ENCODE measurements around the gene POLR2I. TPM values are rescaled to one million over a fixed set of nuclear protein-coding genes. Genes with fewer than 3 reads are reported as not detected.

POLR2I gene
- total RNA-seq, 1 experiment from 2014 or later, result 165 TPM

DNA sequence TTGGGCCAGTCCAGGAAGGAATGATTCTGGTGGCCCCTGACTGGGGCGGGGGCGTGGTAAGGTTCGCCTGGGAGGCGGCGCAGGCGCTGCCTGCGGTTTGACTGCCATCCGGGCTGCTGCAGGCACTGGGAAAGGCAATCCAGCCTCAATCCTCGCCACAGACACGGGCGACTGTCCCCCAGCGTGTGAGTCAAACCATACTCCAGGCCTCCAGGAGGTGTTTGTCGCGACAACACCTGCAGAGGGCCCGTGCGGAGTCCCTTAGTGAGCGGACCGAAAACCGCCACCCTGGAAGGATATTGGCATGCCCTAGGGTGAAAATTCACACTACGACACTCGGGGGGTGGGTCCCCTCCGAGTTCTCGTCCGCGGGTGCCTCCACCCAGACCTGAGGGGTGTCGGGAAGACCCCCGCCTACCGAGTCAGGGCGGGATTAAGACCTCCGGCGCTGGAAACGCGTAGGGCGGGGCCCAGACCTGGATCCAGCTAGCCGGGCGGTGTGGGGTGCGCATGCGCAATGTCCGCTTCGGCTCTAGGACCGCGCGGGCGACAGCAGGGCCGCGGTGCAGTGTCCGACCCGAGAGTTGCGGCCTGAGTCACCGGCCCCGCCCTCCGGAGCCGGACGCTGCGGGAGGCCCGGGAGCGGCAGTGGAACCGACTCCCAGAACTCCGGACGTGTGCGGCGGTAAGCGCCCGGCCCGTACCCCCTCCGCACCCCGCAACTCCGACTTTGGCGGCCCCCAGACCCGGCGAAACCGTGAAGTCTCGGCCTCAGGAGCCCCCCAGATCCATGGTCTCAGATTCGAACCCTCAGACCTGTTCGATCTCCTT is 25.0 kb upstream of the POLR2I start, which contains the start of gene CAPNS1 (continued):
- TF ChIP-seq SP1 (CRISPR knock-in tag; conservative IDR thresholded peaks at IDR 0.05), result peak; percentile 93
- TF ChIP-seq, protein P1, sequence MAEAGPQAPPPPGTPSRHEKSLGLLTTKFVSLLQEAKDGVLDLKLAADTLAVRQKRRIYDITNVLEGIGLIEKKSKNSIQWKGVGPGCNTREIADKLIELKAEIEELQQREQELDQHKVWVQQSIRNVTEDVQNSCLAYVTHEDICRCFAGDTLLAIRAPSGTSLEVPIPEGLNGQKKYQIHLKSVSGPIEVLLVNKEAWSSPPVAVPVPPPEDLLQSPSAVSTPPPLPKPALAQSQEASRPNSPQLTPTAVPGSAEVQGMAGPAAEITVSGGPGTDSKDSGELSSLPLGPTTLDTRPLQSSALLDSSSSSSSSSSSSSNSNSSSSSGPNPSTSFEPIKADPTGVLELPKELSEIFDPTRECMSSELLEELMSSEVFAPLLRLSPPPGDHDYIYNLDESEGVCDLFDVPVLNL (CRISPR knock-in tag; IDR thresholded peaks at IDR 0.05; ENCODE audit: borderline replicate concordance, low read depth), result no peak
- TF ChIP-seq, protein P2, sequence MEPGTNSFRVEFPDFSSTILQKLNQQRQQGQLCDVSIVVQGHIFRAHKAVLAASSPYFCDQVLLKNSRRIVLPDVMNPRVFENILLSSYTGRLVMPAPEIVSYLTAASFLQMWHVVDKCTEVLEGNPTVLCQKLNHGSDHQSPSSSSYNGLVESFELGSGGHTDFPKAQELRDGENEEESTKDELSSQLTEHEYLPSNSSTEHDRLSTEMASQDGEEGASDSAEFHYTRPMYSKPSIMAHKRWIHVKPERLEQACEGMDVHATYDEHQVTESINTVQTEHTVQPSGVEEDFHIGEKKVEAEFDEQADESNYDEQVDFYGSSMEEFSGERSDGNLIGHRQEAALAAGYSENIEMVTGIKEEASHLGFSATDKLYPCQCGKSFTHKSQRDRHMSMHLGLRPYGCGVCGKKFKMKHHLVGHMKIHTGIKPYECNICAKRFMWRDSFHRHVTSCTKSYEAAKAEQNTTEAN (CRISPR knock-in tag; IDR thresholded peaks at IDR 0.05), result 0 out of 2 replicates have a peak, but pooled peaks have one; percentile 19
- TF ChIP-seq ZNF281 (CRISPR knock-in tag; IDR thresholded peaks at IDR 0.05), result peak; percentile 48; the same call in 1 of the 2 replicates
- TF ChIP-seq, protein P3, sequence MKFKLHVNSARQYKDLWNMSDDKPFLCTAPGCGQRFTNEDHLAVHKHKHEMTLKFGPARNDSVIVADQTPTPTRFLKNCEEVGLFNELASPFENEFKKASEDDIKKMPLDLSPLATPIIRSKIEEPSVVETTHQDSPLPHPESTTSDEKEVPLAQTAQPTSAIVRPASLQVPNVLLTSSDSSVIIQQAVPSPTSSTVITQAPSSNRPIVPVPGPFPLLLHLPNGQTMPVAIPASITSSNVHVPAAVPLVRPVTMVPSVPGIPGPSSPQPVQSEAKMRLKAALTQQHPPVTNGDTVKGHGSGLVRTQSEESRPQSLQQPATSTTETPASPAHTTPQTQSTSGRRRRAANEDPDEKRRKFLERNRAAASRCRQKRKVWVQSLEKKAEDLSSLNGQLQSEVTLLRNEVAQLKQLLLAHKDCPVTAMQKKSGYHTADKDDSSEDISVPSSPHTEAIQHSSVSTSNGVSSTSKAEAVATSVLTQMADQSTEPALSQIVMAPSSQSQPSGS (CRISPR knock-in tag; IDR thresholded peaks at IDR 0.05; ENCODE audit: borderline replicate concordance, low read depth), result no peak
- TF ChIP-seq, protein P4, sequence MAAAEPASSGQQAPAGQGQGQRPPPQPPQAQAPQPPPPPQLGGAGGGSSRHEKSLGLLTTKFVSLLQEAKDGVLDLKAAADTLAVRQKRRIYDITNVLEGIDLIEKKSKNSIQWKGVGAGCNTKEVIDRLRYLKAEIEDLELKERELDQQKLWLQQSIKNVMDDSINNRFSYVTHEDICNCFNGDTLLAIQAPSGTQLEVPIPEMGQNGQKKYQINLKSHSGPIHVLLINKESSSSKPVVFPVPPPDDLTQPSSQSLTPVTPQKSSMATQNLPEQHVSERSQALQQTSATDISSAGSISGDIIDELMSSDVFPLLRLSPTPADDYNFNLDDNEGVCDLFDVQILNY (CRISPR knock-in tag; IDR thresholded peaks at IDR 0.05), result peak; percentile 54; the same call in 1 of the 2 replicates
- TF ChIP-seq TP53 (CRISPR knock-in tag; IDR thresholded peaks at IDR 0.05), result no peak
- TF ChIP-seq CBFB (CRISPR knock-in tag; IDR thresholded peaks at IDR 0.05; ENCODE audit: low read depth), result 0 out of 2 replicates have a peak, but pooled peaks have one; percentile 66
- TF ChIP-seq, protein P5, sequence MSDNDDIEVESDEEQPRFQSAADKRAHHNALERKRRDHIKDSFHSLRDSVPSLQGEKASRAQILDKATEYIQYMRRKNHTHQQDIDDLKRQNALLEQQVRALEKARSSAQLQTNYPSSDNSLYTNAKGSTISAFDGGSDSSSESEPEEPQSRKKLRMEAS (CRISPR knock-in tag; IDR thresholded peaks at IDR 0.05), result peak; percentile 62; the same call in 1 of the 2 replicates
- TF ChIP-seq, protein P6, sequence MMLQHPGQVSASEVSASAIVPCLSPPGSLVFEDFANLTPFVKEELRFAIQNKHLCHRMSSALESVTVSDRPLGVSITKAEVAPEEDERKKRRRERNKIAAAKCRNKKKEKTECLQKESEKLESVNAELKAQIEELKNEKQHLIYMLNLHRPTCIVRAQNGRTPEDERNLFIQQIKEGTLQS (CRISPR knock-in tag; conservative IDR thresholded peaks at IDR 0.05), result no peak
- TF ChIP-seq SOX15 (CRISPR knock-in tag; IDR thresholded peaks at IDR 0.05), result no peak
- TF ChIP-seq, protein P7, sequence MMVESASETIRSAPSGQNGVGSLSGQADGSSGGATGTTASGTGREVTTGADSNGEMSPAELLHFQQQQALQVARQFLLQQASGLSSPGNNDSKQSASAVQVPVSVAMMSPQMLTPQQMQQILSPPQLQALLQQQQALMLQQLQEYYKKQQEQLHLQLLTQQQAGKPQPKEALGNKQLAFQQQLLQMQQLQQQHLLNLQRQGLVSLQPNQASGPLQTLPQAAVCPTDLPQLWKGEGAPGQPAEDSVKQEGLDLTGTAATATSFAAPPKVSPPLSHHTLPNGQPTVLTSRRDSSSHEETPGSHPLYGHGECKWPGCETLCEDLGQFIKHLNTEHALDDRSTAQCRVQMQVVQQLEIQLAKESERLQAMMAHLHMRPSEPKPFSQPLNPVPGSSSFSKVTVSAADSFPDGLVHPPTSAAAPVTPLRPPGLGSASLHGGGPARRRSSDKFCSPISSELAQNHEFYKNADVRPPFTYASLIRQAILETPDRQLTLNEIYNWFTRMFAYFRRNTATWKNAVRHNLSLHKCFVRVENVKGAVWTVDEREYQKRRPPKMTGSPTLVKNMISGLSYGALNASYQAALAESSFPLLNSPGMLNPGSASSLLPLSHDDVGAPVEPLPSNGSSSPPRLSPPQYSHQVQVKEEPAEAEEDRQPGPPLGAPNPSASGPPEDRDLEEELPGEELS (CRISPR knock-in tag; IDR thresholded peaks at IDR 0.05), result peak; percentile 61; the same call in 1 of the 2 replicates
- peak; percentile 84 for TF ChIP-seq ETV6 (CRISPR knock-in tag; IDR thresholded peaks at IDR 0.05)
- TF ChIP-seq, protein P8, sequence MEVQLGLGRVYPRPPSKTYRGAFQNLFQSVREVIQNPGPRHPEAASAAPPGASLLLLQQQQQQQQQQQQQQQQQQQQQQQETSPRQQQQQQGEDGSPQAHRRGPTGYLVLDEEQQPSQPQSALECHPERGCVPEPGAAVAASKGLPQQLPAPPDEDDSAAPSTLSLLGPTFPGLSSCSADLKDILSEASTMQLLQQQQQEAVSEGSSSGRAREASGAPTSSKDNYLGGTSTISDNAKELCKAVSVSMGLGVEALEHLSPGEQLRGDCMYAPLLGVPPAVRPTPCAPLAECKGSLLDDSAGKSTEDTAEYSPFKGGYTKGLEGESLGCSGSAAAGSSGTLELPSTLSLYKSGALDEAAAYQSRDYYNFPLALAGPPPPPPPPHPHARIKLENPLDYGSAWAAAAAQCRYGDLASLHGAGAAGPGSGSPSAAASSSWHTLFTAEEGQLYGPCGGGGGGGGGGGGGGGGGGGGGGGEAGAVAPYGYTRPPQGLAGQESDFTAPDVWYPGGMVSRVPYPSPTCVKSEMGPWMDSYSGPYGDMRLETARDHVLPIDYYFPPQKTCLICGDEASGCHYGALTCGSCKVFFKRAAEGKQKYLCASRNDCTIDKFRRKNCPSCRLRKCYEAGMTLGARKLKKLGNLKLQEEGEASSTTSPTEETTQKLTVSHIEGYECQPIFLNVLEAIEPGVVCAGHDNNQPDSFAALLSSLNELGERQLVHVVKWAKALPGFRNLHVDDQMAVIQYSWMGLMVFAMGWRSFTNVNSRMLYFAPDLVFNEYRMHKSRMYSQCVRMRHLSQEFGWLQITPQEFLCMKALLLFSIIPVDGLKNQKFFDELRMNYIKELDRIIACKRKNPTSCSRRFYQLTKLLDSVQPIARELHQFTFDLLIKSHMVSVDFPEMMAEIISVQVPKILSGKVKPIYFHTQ (CRISPR knock-in tag; IDR thresholded peaks at IDR 0.05), result no peak
- TF ChIP-seq IRF1 (CRISPR knock-in tag; IDR thresholded peaks at IDR 0.05), result peak; percentile 70
- no peak for TF ChIP-seq ZNF423 (CRISPR knock-in tag; IDR thresholded peaks at IDR 0.05)
- TF ChIP-seq ZNF121 (CRISPR knock-in tag; IDR thresholded peaks at IDR 0.05), result peak; percentile 57; the same call in 1 of the 2 replicates
- TF ChIP-seq ERG (CRISPR knock-in tag; IDR thresholded peaks at IDR 0.05), result no peak
- TF ChIP-seq, protein P9, sequence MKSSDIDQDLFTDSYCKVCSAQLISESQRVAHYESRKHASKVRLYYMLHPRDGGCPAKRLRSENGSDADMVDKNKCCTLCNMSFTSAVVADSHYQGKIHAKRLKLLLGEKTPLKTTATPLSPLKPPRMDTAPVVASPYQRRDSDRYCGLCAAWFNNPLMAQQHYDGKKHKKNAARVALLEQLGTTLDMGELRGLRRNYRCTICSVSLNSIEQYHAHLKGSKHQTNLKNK (CRISPR knock-in tag; IDR thresholded peaks at IDR 0.05), result peak; percentile 44; the same call in 1 of the 2 replicates
- peak; percentile 75; the same call in 1 of the 2 replicates for TF ChIP-seq ZNF232 (CRISPR knock-in tag; IDR thresholded peaks at IDR 0.05)
- no peak for TF ChIP-seq EMX1 (CRISPR knock-in tag; IDR thresholded peaks at IDR 0.05)

All from WTC11 (cell line).